ENCODE measurements around the gene DDX51. TPM values are rescaled to one million over a fixed set of nuclear protein-coding genes. Genes with fewer than 3 reads are reported as not detected.

DDX51 gene
- total and polyA plus RNA-seq, 2 experiments from 2014 or later = 12.4 to 18.3 TPM

DNA sequence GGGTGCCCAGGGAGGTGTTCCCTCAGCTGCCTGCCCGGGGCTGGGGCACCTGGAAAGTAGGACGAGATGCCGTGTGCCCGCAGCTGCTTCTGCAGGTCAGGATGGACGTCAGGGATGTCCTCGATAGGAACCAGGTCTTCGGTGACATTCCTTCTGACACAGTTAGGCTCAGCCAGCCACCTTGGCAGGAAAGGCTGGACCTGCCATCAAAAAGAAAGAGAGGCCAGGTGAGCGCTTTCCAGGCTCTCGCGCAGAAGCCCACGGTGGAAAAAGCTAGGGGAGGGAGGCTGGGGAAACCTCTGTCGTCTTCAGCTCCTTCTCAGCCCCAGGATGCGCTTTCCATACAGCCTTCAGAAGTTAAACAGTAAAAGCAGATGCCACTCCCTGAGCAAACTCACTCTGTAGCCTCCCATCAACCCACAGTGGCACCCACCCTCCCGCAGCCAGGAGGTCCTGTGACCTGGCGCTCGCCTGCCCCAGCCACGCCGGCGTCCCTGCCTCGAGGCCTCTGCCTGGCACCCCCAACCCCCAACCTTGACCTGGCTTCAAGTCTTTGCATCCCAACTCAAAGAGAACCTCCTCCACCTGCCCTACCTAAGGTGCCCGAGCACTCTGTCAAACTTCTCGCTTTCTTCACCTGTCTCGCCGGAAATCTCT is 1.3 kb downstream of the DDX51 start:
- Mint-ChIP-seq H3K4me3 (peak overlapping the region; percentile 82), H3K27ac (no peak overlapping the region), H3K36me3 (ENCODE audit: low read depth) (peaks cover 54% of the 10 kb centered on the region), H3K9me3 (no peaks in the 10 kb centered on the region; the same call in none of the 3 replicates), H3K27me3 (ENCODE audit: insufficient read depth, low read depth, poor library complexity) (peaks cover 22% of the 10 kb centered on the region), H3K4me1 (peaks cover 6% of the 10 kb centered on the region)
- Histone ChIP-seq H3K9me2 (ENCODE audit: insufficient read depth) (no peaks in the 10 kb centered on the region), H3F3A (replicated peaks; ENCODE audit: low read depth) (no peaks in the 10 kb centered on the region), H3K4me2 (peak overlapping the region; percentile 90), H3K4me1 (ENCODE audit: insufficient read depth) (0 out of 2 replicates have a peak, but pooled peaks cover 2% of the 10 kb centered on the region), H4K20me1 (replicated peaks; ENCODE audit: insufficient read depth) (no peaks in the 10 kb centered on the region; the same call in none of the 2 replicates), H3K27ac (ENCODE audit: low read depth) (no peak overlapping the region), H3K27me3 (ENCODE audit: insufficient read depth) (no peaks in the 10 kb centered on the region), H3K36me3 (ENCODE audit: insufficient read depth) (no peaks in the 10 kb centered on the region), H2AFZ (no peak overlapping the region), H3K79me2 (replicated peaks; ENCODE audit: insufficient read depth) (peaks cover 43% of the 10 kb centered on the region), H3K4me3 (peak overlapping the region; percentile 82)
- DNase-seq (ENCODE audit: low spot score) = no peak
- no peak for ATAC-seq
- TF ChIP-seq, protein P1, sequence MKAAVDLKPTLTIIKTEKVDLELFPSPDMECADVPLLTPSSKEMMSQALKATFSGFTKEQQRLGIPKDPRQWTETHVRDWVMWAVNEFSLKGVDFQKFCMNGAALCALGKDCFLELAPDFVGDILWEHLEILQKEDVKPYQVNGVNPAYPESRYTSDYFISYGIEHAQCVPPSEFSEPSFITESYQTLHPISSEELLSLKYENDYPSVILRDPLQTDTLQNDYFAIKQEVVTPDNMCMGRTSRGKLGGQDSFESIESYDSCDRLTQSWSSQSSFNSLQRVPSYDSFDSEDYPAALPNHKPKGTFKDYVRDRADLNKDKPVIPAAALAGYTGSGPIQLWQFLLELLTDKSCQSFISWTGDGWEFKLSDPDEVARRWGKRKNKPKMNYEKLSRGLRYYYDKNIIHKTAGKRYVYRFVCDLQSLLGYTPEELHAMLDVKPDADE (IDR thresholded peaks at IDR 0.05) = no peak
- TF ChIP-seq EZH2phosphoT487 (IDR thresholded peaks at IDR 0.05; ENCODE audit: unreplicated experiment) = no peak
- TF ChIP-seq, protein P2, sequence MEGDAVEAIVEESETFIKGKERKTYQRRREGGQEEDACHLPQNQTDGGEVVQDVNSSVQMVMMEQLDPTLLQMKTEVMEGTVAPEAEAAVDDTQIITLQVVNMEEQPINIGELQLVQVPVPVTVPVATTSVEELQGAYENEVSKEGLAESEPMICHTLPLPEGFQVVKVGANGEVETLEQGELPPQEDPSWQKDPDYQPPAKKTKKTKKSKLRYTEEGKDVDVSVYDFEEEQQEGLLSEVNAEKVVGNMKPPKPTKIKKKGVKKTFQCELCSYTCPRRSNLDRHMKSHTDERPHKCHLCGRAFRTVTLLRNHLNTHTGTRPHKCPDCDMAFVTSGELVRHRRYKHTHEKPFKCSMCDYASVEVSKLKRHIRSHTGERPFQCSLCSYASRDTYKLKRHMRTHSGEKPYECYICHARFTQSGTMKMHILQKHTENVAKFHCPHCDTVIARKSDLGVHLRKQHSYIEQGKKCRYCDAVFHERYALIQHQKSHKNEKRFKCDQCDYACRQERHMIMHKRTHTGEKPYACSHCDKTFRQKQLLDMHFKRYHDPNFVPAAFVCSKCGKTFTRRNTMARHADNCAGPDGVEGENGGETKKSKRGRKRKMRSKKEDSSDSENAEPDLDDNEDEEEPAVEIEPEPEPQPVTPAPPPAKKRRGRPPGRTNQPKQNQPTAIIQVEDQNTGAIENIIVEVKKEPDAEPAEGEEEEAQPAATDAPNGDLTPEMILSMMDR (conservative IDR thresholded peaks at IDR 0.05; ENCODE audit: low read depth in 2 of 2) = no peak
- no peak for TF ChIP-seq NANOG (IDR thresholded peaks at IDR 0.05; ENCODE audit: borderline replicate concordance)
- TF ChIP-seq, protein P3, sequence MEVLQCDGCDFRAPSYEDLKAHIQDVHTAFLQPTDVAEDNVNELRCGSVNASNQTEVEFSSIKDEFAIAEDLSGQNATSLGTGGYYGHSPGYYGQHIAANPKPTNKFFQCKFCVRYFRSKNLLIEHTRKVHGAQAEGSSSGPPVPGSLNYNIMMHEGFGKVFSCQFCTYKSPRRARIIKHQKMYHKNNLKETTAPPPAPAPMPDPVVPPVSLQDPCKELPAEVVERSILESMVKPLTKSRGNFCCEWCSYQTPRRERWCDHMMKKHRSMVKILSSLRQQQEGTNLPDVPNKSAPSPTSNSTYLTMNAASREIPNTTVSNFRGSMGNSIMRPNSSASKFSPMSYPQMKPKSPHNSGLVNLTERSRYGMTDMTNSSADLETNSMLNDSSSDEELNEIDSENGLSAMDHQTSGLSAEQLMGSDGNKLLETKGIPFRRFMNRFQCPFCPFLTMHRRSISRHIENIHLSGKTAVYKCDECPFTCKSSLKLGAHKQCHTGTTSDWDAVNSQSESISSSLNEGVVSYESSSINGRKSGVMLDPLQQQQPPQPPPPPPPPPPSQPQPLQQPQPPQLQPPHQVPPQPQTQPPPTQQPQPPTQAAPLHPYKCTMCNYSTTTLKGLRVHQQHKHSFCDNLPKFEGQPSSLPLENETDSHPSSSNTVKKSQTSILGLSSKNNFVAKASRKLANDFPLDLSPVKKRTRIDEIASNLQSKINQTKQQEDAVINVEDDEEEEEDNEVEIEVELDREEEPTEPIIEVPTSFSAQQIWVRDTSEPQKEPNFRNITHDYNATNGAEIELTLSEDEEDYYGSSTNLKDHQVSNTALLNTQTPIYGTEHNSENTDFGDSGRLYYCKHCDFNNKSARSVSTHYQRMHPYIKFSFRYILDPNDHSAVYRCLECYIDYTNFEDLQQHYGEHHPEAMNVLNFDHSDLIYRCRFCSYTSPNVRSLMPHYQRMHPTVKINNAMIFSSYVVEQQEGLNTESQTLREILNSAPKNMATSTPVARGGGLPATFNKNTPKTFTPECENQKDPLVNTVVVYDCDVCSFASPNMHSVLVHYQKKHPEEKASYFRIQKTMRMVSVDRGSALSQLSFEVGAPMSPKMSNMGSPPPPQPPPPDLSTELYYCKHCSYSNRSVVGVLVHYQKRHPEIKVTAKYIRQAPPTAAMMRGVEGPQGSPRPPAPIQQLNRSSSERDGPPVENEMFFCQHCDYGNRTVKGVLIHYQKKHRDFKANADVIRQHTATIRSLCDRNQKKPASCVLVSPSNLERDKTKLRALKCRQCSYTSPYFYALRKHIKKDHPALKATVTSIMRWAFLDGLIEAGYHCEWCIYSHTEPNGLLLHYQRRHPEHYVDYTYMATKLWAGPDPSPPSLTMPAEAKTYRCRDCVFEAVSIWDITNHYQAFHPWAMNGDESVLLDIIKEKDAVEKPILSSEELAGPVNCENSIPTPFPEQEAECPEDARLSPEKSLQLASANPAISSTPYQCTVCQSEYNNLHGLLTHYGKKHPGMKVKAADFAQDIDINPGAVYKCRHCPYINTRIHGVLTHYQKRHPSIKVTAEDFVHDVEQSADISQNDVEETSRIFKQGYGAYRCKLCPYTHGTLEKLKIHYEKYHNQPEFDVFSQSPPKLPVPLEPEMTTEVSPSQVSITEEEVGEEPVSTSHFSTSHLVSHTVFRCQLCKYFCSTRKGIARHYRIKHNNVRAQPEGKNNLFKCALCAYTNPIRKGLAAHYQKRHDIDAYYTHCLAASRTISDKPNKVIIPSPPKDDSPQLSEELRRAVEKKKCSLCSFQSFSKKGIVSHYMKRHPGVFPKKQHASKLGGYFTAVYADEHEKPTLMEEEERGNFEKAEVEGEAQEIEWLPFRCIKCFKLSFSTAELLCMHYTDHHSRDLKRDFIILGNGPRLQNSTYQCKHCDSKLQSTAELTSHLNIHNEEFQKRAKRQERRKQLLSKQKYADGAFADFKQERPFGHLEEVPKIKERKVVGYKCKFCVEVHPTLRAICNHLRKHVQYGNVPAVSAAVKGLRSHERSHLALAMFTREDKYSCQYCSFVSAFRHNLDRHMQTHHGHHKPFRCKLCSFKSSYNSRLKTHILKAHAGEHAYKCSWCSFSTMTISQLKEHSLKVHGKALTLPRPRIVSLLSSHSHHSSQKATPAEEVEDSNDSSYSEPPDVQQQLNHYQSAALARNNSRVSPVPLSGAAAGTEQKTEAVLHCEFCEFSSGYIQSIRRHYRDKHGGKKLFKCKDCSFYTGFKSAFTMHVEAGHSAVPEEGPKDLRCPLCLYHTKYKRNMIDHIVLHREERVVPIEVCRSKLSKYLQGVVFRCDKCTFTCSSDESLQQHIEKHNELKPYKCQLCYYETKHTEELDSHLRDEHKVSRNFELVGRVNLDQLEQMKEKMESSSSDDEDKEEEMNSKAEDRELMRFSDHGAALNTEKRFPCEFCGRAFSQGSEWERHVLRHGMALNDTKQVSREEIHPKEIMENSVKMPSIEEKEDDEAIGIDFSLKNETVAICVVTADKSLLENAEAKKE (CRISPR knock-in tag; IDR thresholded peaks at IDR 0.05) = no peak
- TF ChIP-seq ZNF114 (CRISPR knock-in tag; IDR thresholded peaks at IDR 0.05) = no peak
- TF ChIP-seq STAT1 (IDR thresholded peaks at IDR 0.05; ENCODE audit: unreplicated experiment) = no peak
- no peak for TF ChIP-seq ZNF331 (CRISPR knock-in tag; IDR thresholded peaks at IDR 0.05; ENCODE audit: low read depth)
- no peak for TF ChIP-seq CREB1 (CRISPR knock-in tag; IDR thresholded peaks at IDR 0.05; ENCODE audit: low read depth)
- no peak for TF ChIP-seq EZH2 (IDR thresholded peaks at IDR 0.05; ENCODE audit: low read depth, unreplicated experiment)
- no peak for TF ChIP-seq JUNB (IDR thresholded peaks at IDR 0.05; ENCODE audit: unreplicated experiment)
- TF ChIP-seq, protein P4, sequence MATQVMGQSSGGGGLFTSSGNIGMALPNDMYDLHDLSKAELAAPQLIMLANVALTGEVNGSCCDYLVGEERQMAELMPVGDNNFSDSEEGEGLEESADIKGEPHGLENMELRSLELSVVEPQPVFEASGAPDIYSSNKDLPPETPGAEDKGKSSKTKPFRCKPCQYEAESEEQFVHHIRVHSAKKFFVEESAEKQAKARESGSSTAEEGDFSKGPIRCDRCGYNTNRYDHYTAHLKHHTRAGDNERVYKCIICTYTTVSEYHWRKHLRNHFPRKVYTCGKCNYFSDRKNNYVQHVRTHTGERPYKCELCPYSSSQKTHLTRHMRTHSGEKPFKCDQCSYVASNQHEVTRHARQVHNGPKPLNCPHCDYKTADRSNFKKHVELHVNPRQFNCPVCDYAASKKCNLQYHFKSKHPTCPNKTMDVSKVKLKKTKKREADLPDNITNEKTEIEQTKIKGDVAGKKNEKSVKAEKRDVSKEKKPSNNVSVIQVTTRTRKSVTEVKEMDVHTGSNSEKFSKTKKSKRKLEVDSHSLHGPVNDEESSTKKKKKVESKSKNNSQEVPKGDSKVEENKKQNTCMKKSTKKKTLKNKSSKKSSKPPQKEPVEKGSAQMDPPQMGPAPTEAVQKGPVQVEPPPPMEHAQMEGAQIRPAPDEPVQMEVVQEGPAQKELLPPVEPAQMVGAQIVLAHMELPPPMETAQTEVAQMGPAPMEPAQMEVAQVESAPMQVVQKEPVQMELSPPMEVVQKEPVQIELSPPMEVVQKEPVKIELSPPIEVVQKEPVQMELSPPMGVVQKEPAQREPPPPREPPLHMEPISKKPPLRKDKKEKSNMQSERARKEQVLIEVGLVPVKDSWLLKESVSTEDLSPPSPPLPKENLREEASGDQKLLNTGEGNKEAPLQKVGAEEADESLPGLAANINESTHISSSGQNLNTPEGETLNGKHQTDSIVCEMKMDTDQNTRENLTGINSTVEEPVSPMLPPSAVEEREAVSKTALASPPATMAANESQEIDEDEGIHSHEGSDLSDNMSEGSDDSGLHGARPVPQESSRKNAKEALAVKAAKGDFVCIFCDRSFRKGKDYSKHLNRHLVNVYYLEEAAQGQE (IDR thresholded peaks at IDR 0.05; ENCODE audit: unreplicated experiment) = no peak
- TF ChIP-seq POLR2AphosphoS5 (IDR thresholded peaks at IDR 0.05; ENCODE audit: low read depth) = no peak

All from GM23338 (cell line).